ENCODE data around the gene SPART. TPM values are rescaled to one million over a fixed set of nuclear protein-coding genes. Genes with fewer than 3 reads are reported as not detected.
A peak's percentile ranks its signal among the peaks of the same experiment; 100 is the strongest.
"Not testable (repeated sequence)": the region's sequence is repeated elsewhere in the genome, so short reads cannot be mapped to it uniquely, and the experiment has no call there.

Gene SPART
- total RNA-seq, 1 donor from 2014 or later: 63.6 TPM

DNA sequence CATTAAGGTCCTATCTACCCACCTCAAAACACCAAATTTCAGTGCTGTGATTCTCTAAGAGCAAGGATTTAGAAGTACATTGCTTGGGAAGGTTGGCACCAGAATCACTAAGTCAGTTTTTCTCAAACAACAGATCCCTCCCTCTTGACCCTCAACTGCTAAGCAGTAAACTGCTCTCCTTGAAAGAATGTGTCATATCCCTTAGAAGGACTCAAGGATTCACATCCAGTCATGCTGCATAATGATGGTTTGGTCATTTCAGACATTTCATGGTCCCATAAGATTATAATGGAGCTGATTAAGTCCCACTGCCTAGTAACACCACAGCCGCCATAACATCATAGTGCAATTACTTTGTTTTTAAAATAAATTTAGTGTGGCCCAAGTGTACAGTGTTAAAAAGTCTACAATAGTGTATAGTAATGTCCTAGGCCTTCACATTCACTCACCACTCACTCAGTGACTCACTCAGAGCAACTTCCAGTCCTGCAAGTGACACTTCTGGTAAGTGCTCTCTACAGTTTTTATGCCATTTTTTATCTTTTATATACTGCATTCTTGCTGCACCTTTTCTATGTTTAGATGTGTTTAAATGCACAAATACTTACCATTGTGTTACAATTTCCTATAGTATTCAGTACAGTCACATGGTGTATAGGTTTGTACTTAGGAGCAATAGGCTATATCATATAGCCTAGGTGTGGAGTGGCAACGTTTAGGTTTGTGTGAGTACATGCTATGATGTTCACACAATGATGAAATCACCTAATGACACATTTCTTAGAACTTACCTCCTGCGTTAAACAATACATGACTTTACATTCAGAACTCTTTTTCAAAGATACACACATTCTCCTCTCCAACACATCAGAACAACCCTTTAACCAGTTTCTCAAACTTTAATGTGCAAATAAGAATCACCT lies 32.9 kb downstream of the SPART start:
- DNase-seq: no peak

GRCh38 chr13:36310417-36311108 lies 35.6 kb downstream of the SPART start:
- DNase-seq: no peak

- DNase-seq: no peak
Measured at GRCh38 chr13:36302289-36302688, 43.9 kb downstream of the SPART start.

- DNase-seq: not testable (repeated sequence)
Measured at GRCh38 chr13:36299469-36299868, 46.7 kb downstream of the SPART start.

DNA sequence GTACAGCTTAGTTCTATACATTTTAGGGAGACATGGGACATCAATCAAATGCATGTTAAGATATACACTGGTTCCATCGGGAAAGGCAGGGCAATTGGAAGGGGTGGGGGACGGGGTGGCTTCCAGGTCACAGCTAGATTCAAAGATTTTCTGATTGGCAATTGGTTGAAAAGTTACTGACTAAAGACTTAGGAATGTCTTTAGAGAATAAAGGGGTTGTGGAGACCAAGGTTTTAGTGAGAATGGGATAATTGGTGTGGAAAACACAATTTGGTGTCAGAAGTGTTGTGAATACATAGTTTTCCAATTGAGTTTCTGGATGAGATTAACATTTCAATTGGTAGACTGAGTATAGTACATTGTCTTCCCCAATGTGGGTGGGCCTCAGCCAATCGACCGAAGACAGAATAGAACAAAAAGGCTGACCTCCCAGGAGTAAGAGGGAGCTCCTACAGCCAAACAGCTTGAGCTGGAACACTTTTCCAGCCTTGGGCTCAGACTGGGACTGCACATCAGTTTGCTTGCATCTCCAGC lies 47.6 kb downstream of the SPART start:
- DNase-seq: peak; percentile 10

DNA sequence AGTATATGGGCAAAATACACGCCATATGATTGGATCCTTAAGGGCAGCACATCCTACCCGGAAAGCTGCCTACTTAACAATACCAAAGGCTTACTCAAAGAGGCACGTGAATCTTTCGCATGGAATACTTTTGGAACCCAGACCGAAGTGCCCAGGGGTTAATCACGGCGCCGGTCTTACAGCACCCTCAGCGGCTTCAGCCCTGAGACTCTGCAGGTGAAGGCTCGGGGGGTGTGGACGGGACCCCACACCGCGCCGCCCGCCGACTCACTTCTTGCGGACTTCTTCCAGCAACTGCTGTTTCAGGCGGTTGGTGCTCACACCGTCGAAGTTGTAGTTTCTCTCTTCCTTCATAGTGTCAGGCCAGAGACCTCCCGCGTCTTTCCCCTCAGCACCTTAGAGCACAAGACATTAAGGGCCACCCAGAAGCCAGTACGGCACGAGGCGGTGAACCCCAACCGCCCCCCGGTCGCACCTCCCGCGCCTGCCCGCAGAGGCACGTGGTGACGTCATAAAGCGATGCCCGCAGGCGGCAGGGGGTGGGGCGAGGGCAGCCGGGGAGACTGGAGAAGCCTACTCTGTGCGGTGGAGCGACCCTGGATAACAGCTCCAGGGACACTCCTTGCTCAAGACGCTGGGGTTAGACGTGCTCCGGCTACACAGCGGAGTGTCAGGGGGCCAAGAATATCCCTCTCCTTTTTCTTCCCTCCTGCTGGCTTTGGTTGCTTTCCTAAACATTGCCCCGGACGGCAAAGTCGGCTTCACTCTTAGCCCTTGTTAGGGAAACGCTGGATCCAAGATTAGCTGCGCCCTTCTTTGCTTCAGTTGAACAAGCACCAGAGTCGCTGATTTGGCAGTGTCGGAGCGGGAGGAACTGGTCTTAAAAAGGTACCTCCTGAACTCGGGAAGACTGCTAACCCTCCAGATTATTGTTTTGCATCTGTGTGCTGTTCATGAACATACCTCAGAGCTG lies 48.5 kb downstream of the SPART start, which contains the start of gene CCDC169:
Gene CCDC169 (minus strand): TSS at position 449 of the 973 bp plus-strand sequence. CDS start 95 bp downstream, at position 354.
- DNase-seq: peak; percentile 78

DNA sequence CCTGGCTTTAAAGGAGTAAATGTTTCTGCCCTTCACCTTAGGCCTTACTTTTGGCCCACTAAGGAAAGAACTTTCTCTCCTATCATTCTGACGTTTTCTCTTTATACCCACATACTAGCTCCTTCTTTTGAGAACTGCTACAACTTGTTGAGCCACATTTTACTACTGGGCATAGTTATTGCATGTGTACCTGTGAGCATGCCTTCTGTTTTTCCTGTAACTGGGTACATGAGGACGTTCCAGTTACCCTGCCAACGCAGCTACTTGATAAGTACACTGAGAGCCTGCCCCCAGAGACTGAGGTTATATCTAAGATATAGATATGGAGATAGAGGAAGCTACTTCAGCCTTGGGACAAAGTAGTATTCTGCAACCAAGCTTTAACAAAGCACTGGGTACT lies 52.1 kb downstream of the SPART start:
- no peak for DNase-seq

DNA sequence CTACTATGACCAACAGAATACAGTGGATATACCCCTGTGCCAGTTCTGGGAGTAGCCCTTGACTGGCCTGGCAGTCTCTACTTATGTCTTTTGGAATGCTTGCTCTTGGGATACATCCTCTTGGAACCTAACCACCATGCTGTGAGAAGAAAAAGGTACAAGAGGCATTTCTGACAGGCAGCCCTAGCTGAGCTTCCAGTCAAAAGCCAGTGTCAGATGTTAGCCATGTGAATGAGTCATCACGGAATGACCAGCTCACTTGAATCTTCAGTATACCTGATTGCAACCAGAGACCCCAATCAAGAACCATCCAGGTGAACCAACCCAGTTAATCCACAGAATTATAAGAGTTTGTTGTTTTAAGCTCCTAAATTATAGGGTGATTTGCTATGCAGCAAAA lies 52.7 kb downstream of the SPART start:
- no peak for DNase-seq

GRCh38 chr13:36288794-36289391 lies 57.3 kb downstream of the SPART start:
- DNase-seq: no peak

DNA sequence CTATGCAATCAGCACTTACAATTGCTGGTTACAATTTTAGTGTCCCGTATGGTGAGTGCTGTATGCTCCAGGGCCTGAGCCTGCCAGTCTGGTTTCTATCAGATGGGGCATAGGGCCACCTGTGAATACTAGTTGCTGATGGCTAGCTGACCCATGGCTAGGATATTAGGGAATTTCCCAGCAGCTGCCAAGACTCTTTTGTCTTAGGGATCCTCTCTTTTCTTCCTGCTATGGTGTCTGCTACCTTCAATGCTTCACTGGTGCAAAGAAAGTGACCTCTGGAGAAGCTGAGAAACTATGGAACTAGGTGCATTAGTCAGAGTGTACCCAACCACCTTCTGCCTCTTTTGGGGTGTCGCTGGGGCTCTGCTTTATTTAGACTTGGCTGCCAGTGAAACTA lies 60.2 kb downstream of the SPART start:
- no peak for DNase-seq

DNA sequence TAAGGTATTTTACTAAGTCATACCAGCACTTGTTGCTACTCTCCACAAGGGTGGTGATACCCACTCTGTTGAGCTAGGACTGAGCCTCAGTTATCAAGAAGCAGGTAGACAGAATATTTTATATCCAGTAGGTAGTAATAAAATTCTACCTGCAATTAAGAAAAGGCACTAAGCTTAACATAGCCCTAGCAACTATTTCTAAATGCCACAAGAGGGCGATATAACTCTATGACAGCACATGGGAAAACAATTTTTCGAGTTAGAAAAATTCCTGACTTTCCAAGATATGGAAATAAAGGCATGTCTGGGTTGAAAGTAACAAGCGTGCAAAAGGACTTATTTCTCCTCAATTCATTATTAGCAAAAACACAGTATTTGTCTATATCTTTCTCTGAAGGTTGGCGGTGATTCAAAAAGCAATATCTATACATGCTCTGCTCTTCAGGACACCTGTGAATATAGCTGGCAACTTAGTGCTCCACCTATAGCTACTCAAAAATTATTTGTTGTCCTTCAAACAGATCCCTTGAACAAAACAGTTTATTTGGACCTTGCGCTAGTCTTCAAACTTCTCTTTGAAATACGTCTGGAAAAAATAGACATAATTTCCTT lies 63.3 kb downstream of the SPART start:
- DNase-seq: peak; percentile 68

- peak; percentile 77 for DNase-seq
Measured at GRCh38 chr13:36275190-36276002, 70.8 kb downstream of the SPART start.

DNA sequence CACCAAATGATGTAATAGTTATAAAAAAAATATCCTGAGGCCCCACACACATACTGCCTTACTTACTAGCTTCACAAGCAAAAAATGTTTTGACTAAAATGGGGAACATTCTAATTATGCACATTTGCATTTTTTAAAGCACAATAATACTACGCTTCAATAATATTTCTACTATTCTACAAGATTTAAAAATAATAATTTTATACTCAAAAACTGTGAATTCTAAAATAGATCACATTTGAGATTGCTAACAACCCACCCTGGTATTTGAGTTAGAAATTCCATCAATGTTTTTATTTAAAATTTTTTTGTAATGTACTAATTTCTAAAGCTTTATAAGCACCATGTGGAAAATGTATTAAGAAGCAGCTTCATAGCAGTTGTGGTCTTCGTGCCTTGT lies 72.8 kb downstream of the SPART start:
- DNase-seq: no peak

GRCh38 chr13:36261976-36262375 lies 84.2 kb downstream of the SPART start:
- no peak for DNase-seq

GRCh38 chr13:36261011-36261410 lies 85.2 kb downstream of the SPART start:
- no peak for DNase-seq

DNA sequence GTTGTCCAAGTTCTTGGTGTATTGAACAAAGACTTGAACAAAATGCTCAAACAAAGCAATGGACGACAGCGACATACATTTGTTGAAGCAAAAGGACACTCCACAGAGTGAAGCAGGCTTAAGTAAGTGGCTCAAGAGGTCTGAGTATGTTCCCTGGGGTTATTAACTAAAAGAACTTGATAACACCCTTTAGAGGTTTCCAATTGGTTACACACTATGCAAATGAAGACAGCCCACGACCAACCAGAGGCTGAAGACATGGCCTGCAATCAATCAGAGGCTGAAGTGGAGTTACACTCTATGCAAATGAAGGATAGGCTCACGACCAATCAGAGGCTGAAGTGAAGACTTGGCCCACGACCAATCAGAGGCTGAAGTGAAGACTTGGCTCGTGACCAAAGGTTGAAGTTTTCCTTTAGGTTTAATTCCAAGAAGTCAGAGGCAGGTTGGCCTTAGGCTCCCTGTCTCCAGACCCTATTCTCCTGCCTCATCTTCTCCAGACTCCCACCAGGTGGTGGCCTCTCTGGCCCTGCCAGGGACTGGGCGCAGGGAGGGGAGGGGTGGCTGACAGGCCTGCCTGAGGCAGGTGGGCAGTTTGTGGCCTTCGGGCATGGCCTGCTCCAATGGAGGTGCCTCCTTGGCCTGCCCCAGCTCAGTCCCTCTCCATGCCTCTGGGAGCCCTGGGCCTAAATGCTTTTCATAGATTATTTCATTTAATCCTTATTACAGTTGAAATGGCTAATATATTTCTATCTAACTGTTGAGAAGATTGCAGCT lies 86.6 kb downstream of the SPART start:
- no peak for DNase-seq

- DNase-seq: no peak
Measured at GRCh38 chr13:36258831-36259230, 87.4 kb downstream of the SPART start.

All from dermis blood vessel endothelial cell (primary cell).